ENCODE data around the gene FBN2.

DNA sequence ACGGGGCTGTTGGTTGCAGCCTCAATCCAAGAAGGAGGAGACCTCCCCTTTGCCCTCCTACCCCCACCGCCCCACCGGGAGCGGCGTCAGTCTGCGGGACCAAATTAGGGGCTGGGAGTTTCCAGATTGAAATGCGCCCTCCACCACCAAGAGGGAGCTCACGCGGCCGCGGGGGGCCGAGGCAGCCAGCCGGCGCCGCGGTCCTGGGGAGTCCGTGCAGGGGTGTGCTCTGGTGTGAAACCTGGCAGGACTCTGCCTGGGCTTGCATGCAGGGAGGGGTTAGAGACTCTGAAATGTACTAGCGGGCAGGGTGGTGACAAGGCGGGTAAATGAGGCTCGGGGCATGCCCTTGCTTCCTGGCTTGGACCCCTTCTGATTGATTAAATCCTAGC, 989 bp upstream of the FBN2 start:
- TF ChIP-seq, protein P1, sequence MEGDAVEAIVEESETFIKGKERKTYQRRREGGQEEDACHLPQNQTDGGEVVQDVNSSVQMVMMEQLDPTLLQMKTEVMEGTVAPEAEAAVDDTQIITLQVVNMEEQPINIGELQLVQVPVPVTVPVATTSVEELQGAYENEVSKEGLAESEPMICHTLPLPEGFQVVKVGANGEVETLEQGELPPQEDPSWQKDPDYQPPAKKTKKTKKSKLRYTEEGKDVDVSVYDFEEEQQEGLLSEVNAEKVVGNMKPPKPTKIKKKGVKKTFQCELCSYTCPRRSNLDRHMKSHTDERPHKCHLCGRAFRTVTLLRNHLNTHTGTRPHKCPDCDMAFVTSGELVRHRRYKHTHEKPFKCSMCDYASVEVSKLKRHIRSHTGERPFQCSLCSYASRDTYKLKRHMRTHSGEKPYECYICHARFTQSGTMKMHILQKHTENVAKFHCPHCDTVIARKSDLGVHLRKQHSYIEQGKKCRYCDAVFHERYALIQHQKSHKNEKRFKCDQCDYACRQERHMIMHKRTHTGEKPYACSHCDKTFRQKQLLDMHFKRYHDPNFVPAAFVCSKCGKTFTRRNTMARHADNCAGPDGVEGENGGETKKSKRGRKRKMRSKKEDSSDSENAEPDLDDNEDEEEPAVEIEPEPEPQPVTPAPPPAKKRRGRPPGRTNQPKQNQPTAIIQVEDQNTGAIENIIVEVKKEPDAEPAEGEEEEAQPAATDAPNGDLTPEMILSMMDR (conservative IDR thresholded peaks at IDR 0.05; ENCODE audit: low read depth, low read length) = no peak
- TF ChIP-seq, protein P2, sequence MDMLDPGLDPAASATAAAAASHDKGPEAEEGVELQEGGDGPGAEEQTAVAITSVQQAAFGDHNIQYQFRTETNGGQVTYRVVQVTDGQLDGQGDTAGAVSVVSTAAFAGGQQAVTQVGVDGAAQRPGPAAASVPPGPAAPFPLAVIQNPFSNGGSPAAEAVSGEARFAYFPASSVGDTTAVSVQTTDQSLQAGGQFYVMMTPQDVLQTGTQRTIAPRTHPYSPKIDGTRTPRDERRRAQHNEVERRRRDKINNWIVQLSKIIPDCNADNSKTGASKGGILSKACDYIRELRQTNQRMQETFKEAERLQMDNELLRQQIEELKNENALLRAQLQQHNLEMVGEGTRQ (IDR thresholded peaks at IDR 0.05; ENCODE audit: low read depth, low read length) = no peak
- TF ChIP-seq POLR2A (IDR thresholded peaks at IDR 0.05; ENCODE audit: low read depth, low read length) (no peak), BHLHE40 (IDR thresholded peaks at IDR 0.05; ENCODE audit: low read depth, low read length) (no peak), MAFK (IDR thresholded peaks at IDR 0.05; ENCODE audit: low read depth, low read length) (no peak), RFX5 (IDR thresholded peaks at IDR 0.05; ENCODE audit: low read depth, low read length) (no peak), SMC3 (IDR thresholded peaks at IDR 0.05; ENCODE audit: low read depth, low read length) (no peak), CEBPB (IDR thresholded peaks at IDR 0.05; ENCODE audit: low read depth, low read length) (no peak), NFE2L2 (IDR thresholded peaks at IDR 0.05; ENCODE audit: low read depth, low read length) (no peak), RCOR1 (IDR thresholded peaks at IDR 0.05; ENCODE audit: insufficient replicate concordance, low read length) (no peak), RAD21 (IDR thresholded peaks at IDR 0.05; ENCODE audit: low read length) (no peak), MAZ (IDR thresholded peaks at IDR 0.05; ENCODE audit: borderline replicate concordance, low read depth, low read length) (no peak; the same call in 1 of the 2 replicates), CHD1 (IDR thresholded peaks at IDR 0.05; ENCODE audit: low read depth, low read length) (no peak), MXI1 (IDR thresholded peaks at IDR 0.05; ENCODE audit: borderline replicate concordance, low read depth, low read length) (no peak)
